Left renal cortex interstitium (tissue), 4 donors: ENCODE results near the gene PTPRO. TPM values are rescaled to one million over a fixed set of nuclear protein-coding genes. Genes with fewer than 3 reads are reported as not detected.

ENCODE experiments used
- DNase-seq, 4 donors: peaks; one replicate each; pipeline ENCODE4 v3.0.0-alpha.2; 2013; ENCODE audit warnings: low read depth in 4 of 4, low spot score in 2 of 4, missing footprints in 1 of 4
- polyA plus RNA-seq, 4 donors: library from polyadenylated mRNA; unstranded; fragments of 120-200 nt; gene quantifications; one replicate each; pipeline ENCODE4 v1.2.1, GENCODE V29; 2013; ENCODE audit not compliant: insufficient read length in 4 of 4

The PTPRO gene
- polyA plus RNA-seq, 4 donors: 169 to 227 (median 217) TPM

DNA sequence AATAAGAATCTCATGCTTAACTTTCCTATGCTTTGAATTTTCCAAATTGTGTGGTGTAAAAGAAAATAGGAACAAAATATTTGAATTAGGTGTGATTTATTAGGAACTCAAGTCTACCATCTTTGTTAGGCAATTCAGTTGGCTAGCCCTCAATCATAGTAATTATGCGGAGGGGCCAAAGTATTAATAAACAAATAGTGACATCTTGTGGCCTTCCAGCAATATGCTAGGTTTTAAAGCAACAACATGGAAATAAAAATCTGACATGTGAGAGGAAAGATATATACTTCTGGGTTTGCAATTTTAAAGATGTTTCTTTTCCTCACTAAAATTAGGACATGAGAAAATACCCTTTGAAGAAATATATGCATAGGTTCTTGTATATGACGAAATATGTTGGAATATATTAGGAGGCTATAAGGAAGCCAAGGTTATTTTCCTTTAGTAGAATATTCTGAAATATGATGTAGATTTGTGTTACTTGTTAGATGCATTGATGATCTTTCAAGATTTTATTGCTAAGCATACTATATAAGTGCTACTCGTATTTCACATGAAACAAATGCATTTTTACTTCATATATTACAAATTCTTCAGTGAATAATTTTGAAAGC, 200.4 kb downstream of the PTPRO start:
- peak in 3 of 4 donors; percentile 13 to 47 (median 19) for DNase-seq

DNA sequence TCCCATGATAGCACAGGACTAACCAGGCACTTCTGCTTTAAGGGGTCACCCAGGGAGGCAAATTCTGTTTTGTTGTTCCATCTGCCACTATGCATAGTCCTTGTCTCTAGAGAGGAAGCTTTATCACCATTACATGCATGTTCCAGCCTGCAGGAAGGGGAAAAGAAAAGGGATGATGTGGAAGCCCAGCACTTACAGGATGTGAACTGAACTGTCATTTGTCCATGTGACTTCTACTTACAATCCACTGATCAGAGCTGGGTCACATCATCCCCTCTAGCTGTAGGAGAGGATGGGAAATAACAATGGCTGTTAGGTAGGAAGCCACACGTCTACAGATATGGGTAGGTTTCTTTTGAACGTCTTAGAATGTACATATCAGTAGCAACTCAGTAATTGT, 203.1 kb downstream of the PTPRO start:
- no peak for DNase-seq

DNA sequence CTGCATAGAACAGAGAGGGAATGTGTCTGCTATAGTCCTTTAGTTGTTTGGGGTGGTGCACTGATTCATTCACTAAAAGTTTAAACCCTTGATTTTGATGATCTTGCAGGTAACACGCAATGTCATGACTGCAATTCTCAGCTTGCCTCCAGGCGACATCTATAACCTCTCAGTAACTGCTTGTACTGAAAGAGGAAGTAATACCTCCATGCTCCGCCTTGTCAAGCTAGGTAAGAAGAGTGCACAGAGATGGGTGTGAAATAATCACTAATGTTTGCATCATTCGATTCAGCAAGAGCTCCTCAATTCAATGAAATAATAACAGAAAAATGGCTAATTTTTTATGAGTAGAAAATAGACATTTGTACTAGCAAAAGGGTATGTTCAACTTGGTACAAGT, 203.7 kb downstream of the PTPRO start:
- no peak for DNase-seq

DNA sequence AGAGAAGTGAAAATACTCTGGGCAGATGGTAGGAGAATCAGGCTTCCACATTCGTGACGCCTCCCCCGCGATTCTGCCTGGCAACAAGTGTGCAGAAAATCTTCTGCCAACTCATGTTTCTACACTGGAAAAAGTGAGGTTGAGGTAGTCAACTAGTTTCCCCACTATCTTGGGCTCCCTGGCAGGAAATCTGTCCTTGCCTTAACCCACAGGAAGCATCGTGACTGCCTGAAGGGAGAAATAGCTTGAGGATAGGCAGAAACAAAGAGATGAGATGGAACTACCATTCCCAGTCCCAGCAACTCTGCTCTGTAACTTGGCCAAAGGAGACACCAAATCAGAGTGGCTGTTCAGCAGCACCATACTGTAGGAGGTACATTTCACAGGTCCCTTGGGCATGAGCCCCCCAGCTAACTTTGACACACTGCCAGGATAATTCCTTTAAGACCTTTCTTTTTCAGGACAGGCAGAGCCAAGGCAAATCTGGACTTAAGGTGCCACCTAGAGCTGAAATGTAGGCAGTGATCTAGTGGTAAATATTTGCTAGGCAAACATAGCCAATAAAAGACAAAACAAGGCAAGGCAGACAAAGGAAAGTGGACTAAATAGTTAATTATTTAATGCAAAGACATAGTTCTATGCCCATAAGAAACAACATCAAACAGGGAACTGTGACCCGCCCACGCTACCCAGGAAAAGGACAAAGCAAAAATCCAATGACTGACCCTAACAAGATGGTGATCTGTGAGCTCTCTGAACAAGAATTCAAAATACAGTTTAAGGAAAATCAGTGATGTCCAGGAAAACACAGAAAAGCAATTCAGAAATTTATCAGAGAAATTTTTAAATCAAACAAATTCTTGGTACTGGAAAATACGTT, 205.1 kb downstream of the PTPRO start:
- DNase-seq: no peak

DNA sequence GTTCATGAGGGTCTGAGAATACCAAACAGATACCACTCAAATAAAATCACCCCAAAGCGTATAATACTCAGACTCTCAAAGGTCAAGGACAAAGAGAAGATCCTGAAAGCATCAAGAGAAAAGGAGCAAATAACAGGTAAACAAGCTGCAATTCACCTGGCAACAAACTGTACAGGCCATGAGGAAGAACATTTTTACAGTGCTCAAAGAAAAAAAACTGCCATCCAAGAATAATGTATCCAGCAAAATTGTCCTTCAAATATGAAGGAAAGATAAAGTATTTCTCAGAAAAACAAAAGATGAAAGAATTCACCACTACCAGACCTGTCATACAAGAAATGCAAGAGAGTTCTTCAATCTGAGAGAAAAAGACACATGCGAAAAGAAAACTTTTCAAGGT, 206.4 kb downstream of the PTPRO start:
- DNase-seq: no peak

DNA sequence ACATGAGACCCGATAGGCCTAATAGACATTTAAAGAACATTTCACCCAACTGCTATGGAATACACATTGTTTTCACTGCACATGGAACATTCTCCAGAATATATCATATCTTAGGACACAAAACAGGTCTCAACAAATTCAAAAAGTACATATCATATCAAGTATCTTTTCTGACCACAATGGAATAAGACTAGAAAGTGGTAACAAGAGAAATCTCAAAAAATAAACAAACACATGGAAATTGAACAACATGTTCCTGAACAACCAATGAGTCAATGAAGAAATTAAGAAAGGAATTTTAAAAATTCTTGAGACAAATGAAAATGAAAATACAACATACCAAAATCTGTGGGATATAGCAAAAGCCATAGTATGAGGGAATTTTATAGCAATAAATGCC, 208.1 kb downstream of the PTPRO start:
- no peak for DNase-seq

DNA sequence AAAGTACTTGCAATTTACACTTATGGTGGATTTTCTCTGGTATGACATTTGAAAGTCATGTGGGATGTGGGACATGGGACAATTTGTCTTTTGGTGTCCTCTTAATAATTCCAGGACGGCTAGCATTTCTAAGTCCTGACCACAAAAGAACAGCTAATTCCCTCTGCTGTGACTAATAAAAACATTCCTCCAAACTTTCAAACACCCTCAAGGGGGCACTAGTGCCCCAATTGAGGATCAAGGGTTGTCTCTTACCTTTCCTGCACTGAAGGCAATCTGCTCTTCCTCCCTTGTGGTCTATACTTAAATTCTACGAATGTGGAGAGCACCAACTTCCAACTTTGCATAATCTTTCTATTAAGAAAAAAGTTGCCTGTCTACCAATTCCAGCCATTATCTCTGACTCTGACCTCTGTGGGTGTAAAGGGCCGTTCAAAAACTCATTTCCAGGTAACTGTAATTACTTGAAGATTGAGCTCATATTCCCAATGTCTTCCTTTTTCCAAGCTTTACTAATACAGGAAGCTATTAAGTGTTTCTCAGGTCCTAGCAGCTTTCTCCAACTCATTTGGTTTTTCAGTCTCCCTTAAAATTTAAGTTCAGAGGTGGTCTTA, 210.2 kb downstream of the PTPRO start:
- peak in 1 of 4 donors; percentile 17 for DNase-seq

DNA sequence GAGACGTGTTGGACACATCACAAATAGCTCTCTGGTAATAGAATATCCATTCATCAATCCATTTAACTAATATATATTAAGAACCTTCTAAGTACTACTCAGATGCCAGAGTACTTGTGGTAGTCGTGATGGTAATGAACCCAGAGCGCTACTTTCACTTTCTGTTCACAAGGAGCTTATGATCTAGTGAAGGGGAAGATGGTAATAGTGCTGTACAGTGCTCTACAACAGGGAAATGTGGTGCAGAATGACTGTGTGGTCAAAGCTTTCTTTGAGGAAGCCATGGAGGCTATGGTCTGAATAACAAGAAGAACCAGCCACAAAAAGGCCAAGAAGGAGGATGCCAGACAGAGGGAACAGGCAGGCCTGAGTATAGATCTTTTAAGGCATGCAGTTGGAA, 212.0 kb downstream of the PTPRO start:
- no peak for DNase-seq

DNA sequence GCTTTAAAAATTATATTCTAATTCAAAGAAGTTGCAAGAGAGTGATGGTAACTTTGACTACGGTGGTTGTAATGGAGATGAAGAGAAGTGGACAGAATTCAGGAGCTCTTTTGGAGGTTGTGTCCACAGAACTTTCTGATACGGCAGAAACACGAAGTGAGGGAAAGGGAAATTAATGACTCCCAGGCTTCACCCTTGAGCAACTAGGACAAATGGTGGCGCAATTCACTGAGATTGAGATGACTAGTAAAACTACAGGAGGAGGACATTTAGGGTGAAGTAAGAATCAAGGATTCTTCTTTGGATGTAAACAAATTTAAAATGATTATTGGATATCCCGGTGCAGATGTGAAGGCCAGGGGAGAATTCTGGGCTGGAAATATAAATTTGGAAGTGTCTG, 212.6 kb downstream of the PTPRO start:
- DNase-seq: no peak

DNA sequence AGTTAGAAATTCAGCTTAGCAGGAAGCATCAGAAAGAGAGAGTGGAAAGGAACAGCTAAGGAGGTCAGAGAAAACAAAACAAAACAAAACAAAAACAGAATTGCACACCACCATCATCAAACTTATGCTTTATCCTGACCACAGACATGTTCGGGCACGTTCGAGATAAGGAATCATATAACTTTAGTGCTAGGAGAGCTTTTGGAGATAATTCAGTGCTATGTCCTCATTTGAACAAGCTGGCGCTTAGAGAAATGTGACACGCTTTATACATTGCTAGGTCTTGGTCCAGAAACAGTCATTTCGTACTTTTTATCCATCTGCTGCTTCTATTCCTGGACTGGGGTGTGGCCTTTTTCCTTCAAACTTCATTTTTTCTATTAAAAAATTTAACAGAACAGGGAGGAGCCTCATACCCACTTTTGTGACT, 213.1 kb downstream of the PTPRO start:
- no peak for DNase-seq

DNA sequence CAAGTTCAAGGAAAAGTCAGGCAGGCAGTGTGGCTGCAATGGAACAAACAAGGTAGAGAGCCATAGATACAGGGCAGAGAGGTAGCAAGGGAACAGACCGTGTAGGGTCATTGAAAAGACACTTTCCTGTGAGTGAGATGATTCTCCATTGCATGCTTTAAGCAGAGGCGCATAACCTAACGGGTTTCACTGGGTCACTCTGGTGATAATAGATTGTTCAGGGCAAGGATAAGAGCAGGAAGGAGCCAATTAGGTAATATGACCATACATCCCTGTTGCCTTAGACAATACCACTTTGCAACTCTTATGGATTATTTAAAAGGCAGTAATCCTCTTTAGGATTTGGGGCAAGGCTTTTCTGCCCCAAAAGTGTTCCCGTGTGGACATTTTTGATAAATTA, 214.1 kb downstream of the PTPRO start:
- DNase-seq: no peak

DNA sequence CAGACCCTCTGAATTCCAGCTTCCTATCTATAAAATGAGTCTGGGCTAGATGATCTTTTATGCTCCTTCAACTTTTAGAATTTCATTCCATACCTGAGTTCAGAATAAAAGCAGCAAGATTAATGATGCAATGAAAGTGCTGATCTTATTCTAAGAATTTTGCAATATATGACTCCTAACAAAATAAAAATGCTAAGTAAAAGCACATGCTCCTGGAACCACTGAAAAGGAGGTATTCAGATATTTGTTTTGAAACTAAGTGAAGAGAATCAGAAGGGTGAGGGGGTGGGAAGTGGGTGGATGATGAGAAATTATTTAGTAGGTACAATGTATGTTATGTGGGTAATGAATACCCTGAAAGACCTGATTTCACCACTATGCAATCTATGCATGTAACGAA, 216.6 kb downstream of the PTPRO start:
- DNase-seq: no peak

DNA sequence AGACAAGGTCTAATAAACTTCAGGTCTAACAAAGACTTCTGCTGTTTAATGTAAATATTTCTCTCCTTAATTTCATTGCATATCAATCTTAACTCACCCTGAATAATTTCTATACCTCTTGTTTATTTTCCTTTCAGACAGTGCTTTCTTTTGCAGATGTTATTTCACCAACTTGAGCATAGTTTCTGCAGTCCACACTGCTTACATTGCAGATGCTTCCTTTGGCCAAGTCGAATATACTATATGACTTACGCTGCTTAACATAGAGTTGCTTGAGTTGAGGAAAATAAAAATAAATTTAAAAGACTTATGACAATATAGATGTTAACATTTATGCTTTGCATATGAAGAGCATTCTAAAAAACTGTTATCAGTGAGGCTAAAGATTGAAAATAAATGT, 217.7 kb downstream of the PTPRO start:
- DNase-seq: no peak

DNA sequence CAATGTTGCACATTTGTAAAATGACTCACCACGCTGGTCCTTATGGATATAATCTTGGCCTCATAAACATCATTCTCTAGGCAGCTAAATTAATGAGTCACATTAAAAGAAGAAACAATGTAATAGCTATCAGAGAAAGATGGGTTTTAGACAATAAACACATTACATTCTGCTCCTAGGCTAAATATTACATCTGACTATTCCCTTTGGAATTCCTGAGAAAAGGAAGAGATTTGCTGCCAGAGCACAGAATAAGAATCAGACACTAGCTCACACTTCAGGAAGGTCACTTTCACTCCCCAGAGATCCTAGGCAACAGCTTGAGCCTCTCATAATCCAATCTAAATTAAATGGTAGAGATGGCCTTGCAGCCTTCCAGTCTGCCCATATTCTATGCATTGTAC, 218.2 kb downstream of the PTPRO start:
- DNase-seq: no peak

DNA sequence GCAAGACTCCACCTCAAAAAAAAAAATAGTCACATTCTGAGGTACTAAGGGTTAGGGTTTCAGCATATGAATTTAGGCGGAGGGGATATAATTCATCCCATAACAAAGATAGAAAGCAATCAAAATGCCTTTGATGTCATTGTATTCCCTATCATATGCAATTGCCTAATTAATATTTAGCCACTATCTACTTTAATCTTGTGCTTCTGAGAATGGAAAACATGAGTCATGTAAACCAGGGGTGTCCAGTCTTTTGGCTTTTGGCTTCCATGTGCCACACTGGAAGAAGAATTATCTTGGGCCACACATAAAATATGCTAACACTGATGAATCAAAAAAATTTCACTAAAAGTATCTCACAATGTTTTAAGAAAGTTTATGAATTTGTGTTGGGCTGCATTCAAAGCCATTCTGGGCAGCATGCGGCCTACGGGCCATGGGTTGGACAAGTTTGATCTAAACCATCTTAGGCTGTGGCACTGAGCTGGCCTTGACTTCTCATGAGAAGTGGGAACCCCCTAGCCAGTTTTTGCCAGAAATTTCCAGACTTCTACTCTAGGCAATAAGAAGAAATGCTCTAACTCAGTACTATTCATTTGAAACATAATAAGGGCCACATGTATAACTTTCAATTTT, 219.8 kb downstream of the PTPRO start:
- no peak for DNase-seq

DNA sequence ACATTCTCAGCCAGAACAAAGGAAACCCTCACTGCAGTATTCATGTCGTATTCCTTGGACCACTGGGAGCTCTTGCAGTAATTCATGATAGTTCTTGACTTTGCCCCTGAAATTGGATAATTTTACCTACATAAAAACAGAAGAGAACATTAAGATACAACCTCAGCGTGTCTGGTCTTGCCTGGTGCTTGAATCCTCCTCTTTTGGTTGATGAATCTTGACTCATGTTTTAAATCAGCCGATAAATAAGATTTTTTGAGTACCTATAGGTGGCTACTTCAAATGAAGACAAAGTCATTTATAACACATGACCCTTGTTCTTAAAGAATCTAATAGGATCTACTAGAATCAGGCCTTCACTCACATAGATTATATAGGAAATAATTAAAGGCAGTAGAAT, 221.0 kb downstream of the PTPRO start:
- DNase-seq: no peak

DNA sequence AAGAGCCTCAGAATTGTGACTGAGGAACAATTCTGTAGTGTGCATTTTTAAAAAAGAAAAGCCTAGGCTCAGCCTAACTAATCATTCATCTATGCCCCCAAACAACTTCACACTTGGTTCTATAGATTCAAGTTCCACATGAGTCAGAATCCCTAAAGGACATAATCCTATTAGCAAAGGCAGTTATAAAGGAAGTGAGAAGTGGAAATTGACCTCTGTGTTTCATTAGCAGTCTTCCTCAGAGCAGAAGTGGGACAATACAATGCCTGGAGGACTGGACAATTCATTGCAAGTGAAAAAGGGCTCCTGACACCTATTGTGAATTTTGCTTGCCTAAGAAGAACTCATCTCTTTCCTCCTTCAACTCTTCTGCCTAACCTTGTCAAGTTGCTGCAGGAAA, 222.3 kb downstream of the PTPRO start:
- no peak for DNase-seq

DNA sequence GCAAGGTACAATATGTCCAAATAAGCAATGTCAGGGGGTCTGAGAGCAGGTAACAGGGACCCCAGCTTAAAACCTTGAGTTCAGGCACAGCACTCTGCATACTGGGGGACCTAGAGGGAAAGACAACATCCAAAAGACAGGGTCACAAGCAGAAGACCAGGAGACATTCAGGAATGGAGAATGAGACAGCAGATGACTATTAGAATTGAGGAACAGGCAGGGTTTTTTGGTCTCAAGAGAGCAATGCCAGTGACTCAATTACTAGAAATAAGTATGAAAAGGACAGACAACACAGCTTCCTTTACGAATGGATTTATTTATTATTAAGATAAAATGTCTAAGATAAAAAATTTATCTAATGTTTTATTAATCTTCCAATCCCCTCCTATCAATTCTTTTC, 223.0 kb downstream of the PTPRO start:
- DNase-seq: no peak

DNA sequence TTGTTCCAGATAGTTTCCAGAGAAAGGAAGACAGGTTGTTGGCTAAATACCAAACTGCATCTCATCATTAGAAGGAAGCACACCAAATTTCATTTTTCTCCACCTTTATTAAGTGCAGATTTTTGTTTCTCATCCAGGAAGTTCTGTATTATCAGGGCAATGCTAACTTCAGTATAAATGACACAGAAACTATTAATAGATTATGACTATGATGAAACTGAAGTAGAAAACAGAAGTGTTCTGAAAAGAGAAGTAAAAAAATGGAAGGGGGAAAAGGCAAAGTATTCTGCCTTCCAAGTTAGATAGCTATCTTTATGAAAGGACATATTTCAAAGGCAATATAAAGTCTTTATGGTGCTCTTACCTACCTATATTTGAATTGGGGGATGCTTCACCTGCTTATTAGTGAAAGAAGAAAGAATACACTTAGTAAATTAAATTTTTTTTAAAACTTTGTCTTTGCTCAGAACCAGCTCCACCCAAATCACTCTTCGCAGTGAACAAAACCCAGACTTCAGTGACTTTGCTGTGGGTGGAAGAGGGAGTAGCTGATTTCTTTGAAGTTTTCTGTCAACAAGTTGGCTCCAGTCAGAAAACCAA, 223.9 kb downstream of the PTPRO start:
- no peak for DNase-seq

DNA sequence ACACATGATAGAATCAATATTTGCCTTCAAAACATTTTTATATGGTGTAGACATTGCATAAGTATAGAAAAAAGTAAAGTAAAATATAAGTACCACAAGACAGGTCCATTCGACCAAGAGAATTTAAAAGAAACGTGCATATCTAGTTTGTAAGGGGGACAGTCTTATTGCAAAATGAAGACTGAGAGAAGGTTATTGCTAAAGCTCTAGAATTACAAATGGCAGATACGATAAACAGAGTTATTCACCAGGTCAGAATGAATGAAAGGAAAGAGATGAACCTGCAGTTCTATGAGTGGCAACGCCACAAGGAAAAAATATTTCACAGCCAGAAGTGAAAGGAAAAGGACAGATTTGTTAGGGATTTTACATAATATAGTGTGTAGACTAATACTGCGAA, 224.8 kb downstream of the PTPRO start:
- DNase-seq: no peak

DNA sequence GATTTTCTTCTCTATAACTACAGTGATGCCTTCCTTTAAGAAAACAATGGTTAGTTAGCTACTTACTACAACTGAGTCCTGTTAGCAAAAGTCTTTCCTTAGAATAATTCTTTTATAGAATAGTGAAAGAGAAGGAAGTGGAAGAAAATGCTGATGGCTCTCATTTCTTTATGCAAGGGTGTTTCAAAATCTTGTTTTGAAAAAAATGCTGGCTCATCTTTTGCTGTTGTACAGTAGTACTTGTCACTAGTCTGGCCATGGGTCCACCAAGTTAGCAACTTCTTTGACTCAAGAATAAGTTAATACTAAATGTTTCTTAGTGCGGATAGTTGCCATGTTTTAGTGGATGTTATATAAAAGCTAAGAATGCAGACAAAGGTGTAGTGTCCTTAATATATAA, 225.4 kb downstream of the PTPRO start:
- no peak for DNase-seq
